Panc1 (cell line): Measurements from ENCODE around the gene CDH16. TPM values are rescaled to one million over a fixed set of nuclear protein-coding genes. Genes with fewer than 3 reads are reported as not detected.
"Not testable (repeated sequence)": the region's sequence is repeated elsewhere in the genome, so short reads cannot be mapped to it uniquely, and the experiment has no call there.

Experiments
- ATAC-seq: fragments of 200-7000 bp; cut with Tn5 transposase; 2 replicates; pipeline ENCODE4 v1.9.1; 2020; ENCODE audit warnings: mild to moderate bottlenecking, moderate library complexity
- BruUV-seq: library from RNA; stranded (reverse); fragments of 400-500 nt; replicated peaks from 2 replicates; lab custom pipeline; 2021; lab: Mats Ljungman, UMichigan
- CTCF ChIA-PET: fragments of 300-600 bp; sonication (Branson Sonifier 250); formaldehyde crosslinking; loops from one replicate; lab custom pipeline; 2022; ENCODE audit warnings: antibody characterized with exemption; lab: Charles Lee
- POLR2A ChIA-PET: fragments of 300-600 bp; sonication (Branson Sonifier 250); formaldehyde crosslinking; loops from one replicate; lab custom pipeline; 2022; ENCODE audit warnings: antibody characterized with exemption; lab: Charles Lee
- DNase-seq: peaks from one replicate; pipeline ENCODE4 v3.0.0-alpha.2; 2010; ENCODE audit warnings: low read depth, low spot score
- H3K27ac ChIP-seq: 2 replicates; pipeline ENCODE4 v1.5.1; 2011; ENCODE audit warnings: mild to moderate bottlenecking, low read length, inconsistent platforms
- H3K27me3 ChIP-seq: fragments of 200-500 bp; sonication (Bioruptor generic); 2 replicates; pipeline ENCODE4 v1.6.0; 2014; ENCODE audit warnings: low read length, inconsistent platforms; ENCODE audit not compliant: control insufficient read depth, insufficient read depth
- H3K36me3 ChIP-seq: fragments of 200-500 bp; sonication (Bioruptor generic); 2 replicates; pipeline ENCODE4 v1.5.1; 2014; ENCODE audit warnings: inconsistent platforms, mild to moderate bottlenecking, low read length, moderate library complexity; ENCODE audit not compliant: control insufficient read depth, insufficient read depth
- H3K4me1 ChIP-seq: 2 replicates; pipeline ENCODE4 v1.5.1; 2011; ENCODE audit warnings: inconsistent platforms, mild to moderate bottlenecking, low read length, moderate library complexity; ENCODE audit not compliant: control insufficient read depth, insufficient read depth
- H3K4me3 ChIP-seq, 2 experiments: 2 replicates each; pipeline ENCODE4 v1.5.1; 2011 to 2012; ENCODE audit warnings: low read depth in 2 of 2, low read length in 2 of 2, mild to moderate bottlenecking in 2 of 2, inconsistent platforms in 1 of 2, moderate library complexity in 1 of 2
- H3K9me3 ChIP-seq: fragments of 200-500 bp; sonication (Bioruptor generic); 2 replicates; pipeline ENCODE4 v1.5.1; 2014; ENCODE audit warnings: low read depth, mild to moderate bottlenecking, inconsistent platforms, low read length, moderate library complexity; ENCODE audit not compliant: control insufficient read depth, insufficient read depth
- CTCF ChIP-seq: fragments of 450-650 bp; IDR thresholded peaks from 2 replicates; pipeline ENCODE4 v1.5.1; 2017; ENCODE audit warnings: mild to moderate bottlenecking
- POLR2AphosphoS5 ChIP-seq: IDR thresholded peaks from 2 replicates; pipeline ENCODE4 v1.6.1; 2012; ENCODE audit warnings: mild to moderate bottlenecking, low read depth, low read length, moderate library complexity
- REST ChIP-seq, 2 experiments: IDR thresholded peaks; 2 replicates each; pipeline ENCODE4 v1.6.1; 2011 to 2012; ENCODE audit warnings: low read depth in 2 of 2, control low read depth in 1 of 2, low read length in 1 of 2, mild to moderate bottlenecking in 1 of 2, moderate library complexity in 1 of 2; ENCODE audit not compliant: insufficient read depth in 1 of 2
- SIN3A ChIP-seq: IDR thresholded peaks from 2 replicates; pipeline ENCODE4 v1.6.1; 2012; ENCODE audit warnings: low read depth, mild to moderate bottlenecking, low read length, moderate library complexity, borderline replicate concordance; ENCODE audit not compliant: insufficient read depth
- TCF7L2 ChIP-seq: IDR thresholded peaks from 2 replicates; pipeline ENCODE4 v1.6.1; 2011; ENCODE audit warnings: mild to moderate bottlenecking, low read depth, low read length, inconsistent platforms
- in situ Hi-C: cut with HindIII; loops from 2 replicates; pipeline ENCODE4 v1.10.0; 2016; ENCODE audit warnings: low sequenced_read_pairs, low pct_unique_long_range_greater_than_20kb
- intact Hi-C: fragments of 100-400 bp; cut with micrococcal nuclease; formaldehyde crosslinking; loops from one replicate; pipeline ENCODE4 v1.10.0; 2022; ENCODE audit not compliant: unreplicated experiment
- total RNA-seq: library from RNA; stranded (reverse); gene quantifications from one replicate; pipeline ENCODE4 v1.2.1, GENCODE V29; 2021; ENCODE audit not compliant: unreplicated experiment

The CDH16 gene
- total RNA-seq, 1 experiment from 2014 or later = not detected

- Histone ChIP-seq H3K9me3 (no peaks in the 10 kb centered on the region), H3K27ac (no peak overlapping the region), H3K4me3 (no peak overlapping the region), H3K4me1 (no peaks in the 10 kb centered on the region; the same call in 1 of the 2 replicates), H3K27me3 (no peaks in the 10 kb centered on the region), H3K36me3 (no peaks in the 10 kb centered on the region)
- ChIA-PET CTCF (interaction anchor here (0.6 kb wide), 1 partner anchor 155 kb away, joined by 5 read pairs; no protein-coding TSS in a partner anchor), POLR2A (interaction anchor here (0.6 kb wide), 1 partner anchor 186 kb away, joined by 4 read pairs; no protein-coding TSS in a partner anchor)
- no peak for DNase-seq
- no TSS peak for BruUV-seq
- no peak for TF ChIP-seq REST (IDR thresholded peaks at IDR 0.05; ENCODE audit: insufficient read depth in 1 of 2, low read depth in 2 of 2, low read length in 1 of 2)
- no peak for TF ChIP-seq TCF7L2
- TF ChIP-seq POLR2AphosphoS5 = no peak
- no peak for TF ChIP-seq SIN3A
- TF ChIP-seq CTCF = no peak
- in situ Hi-C loops = no loop called here
- ATAC-seq = no peak
- intact Hi-C loops = loop anchor here (10.0 kb wide), 1 partner anchor 226 kb away; the partner anchor contains the start of gene MATCAP1
Observed at GRCh38 chr16:66958857-66959703, 40.4 kb upstream of the CDH16 start.

- POLR2A ChIA-PET, in situ Hi-C loops: not testable (repeated sequence)
Observed at GRCh38 chr16:66956154-66956457, 37.4 kb upstream of the CDH16 start.

GRCh38 chr16:66955363-66956153, 36.9 kb upstream of the CDH16 start:
- POLR2A ChIA-PET, DNase-seq, H3K27ac ChIP-seq, BruUV-seq, H3K36me3 ChIP-seq, H3K4me1 ChIP-seq, ATAC-seq, in situ Hi-C loops, H3K4me3 ChIP-seq, H3K9me3 ChIP-seq, H3K27me3 ChIP-seq: not testable (repeated sequence)
- intact Hi-C loops = loop anchor here (10.0 kb wide), 1 partner anchor 229 kb away; the partner anchor contains the start of gene MATCAP1
- CTCF ChIA-PET = interaction anchor here (0.6 kb wide), 1 partner anchor 200 kb away, joined by 3 read pairs; no protein-coding TSS in a partner anchor

More at GRCh38 chr16:66956154-66956457, 37.4 kb upstream of the CDH16 start:
- not testable (repeated sequence) for H3K4me1 ChIP-seq, H3K9me3 ChIP-seq, H3K36me3 ChIP-seq, H3K27ac ChIP-seq, H3K27me3 ChIP-seq, DNase-seq, ATAC-seq, H3K4me3 ChIP-seq, BruUV-seq
- CTCF ChIA-PET = interaction anchor here (0.6 kb wide), 1 partner anchor 200 kb away, joined by 3 read pairs; no protein-coding TSS in a partner anchor
- intact Hi-C loops = loop anchor here (10.0 kb wide), 1 partner anchor 229 kb away; the partner anchor contains the start of gene MATCAP1
